HCT116 (cell line): ENCODE measurements around the gene ROMO1. TPM values are rescaled to one million over a fixed set of nuclear protein-coding genes. Genes with fewer than 3 reads are reported as not detected.

Experiments
- ATAC-seq: fragments of 200-7000 bp; cut with Tn5 transposase; 2 replicates; pipeline ENCODE4 v1.9.1; 2020; ENCODE audit warnings: mild to moderate bottlenecking, moderate library complexity
- BruUV-seq: library from RNA; stranded (reverse); fragments of 400-500 nt; replicated peaks from 2 replicates; lab custom pipeline; 2021; lab: Mats Ljungman, UMichigan
- CTCF ChIA-PET: fragments of 300-600 bp; sonication (Branson Sonifier 250); formaldehyde crosslinking; loops from one replicate; lab custom pipeline; 2021; ENCODE audit warnings: antibody characterized with exemption; lab: Charles Lee
- POLR2A ChIA-PET: fragments of 300-600, 350-600 bp; sonication (Branson Sonifier 250); formaldehyde crosslinking; loops from one replicate; lab custom pipeline; 2021; ENCODE audit warnings: antibody characterized with exemption; lab: Charles Lee
- RAD21 ChIA-PET, 2 experiments: fragments of 300-600 bp; sonication (Branson Sonifier 250); formaldehyde crosslinking; loops; one replicate each; lab custom pipeline; 2023; ENCODE audit warnings: low total read pairs in 2 of 2; ENCODE audit not compliant: uncharacterized antibody in 2 of 2, unreplicated experiment in 2 of 2, low non-redundant PET in 1 of 2; lab: Charles Lee
- DNase-seq: peaks from one replicate; pipeline ENCODE4 v3.0.0-alpha.2; 2010; ENCODE audit warnings: low read depth, low spot score
- H2AFZ ChIP-seq: fragments of 200-600 bp; shearing (Covaris generic), sonication (generic); 2 replicates; pipeline ENCODE4 v1.6.1; 2017; ENCODE audit warnings: low read depth, mixed run types, mixed read lengths, antibody characterized with exemption, low read length; ENCODE audit not compliant: poor library complexity, severe bottlenecking
- H3K27ac ChIP-seq: 2 replicates; pipeline ENCODE4 v1.5.1; 2012; ENCODE audit warnings: low read depth, low read length
- H3K27me3 ChIP-seq: fragments of 200-600 bp; sonication (generic); 2 replicates; pipeline ENCODE4 v1.6.1; 2016; ENCODE audit warnings: mixed run types, low read length, mixed read lengths; ENCODE audit not compliant: insufficient read depth
- H3K36me3 ChIP-seq, 2 experiments: fragments of 200-500 bp in 1 of 2; fragments of 200-600 bp in 1 of 2; sonication (Bioruptor generic) in 1 of 2; sonication (generic) in 1 of 2; 2 replicates each; pipeline versions ENCODE4 v1.5.1 to v1.6.1; 2014 to 2016; ENCODE audit warnings: low read length in 2 of 2, inconsistent platforms in 1 of 2, mixed read lengths in 1 of 2, mixed run types in 1 of 2; ENCODE audit not compliant: insufficient read depth in 2 of 2, control insufficient read depth in 1 of 2
- H3K4me1 ChIP-seq, 2 experiments: fragments of 200-600 bp in 1 of 2; sonication (generic) in 1 of 2; 2 replicates each; pipeline versions ENCODE4 v1.5.1 to v1.6.1; 2012 to 2017; ENCODE audit warnings: low read length in 2 of 2, inconsistent platforms in 1 of 2, mild to moderate bottlenecking in 1 of 2, mixed read lengths in 1 of 2, mixed run types in 1 of 2, moderate library complexity in 1 of 2; ENCODE audit not compliant: insufficient read depth in 2 of 2, control insufficient read depth in 1 of 2
- H3K4me2 ChIP-seq: fragments of 200-600 bp; sonication (generic); 2 replicates; pipeline ENCODE4 v1.6.1; 2017; ENCODE audit warnings: mixed run types, low read length, mixed read lengths
- H3K4me3 ChIP-seq, 2 experiments: fragments of 200-600 bp in 1 of 2; sonication (generic) in 1 of 2; replicated peaks in 1 of 2; 2 replicates each; pipeline ENCODE4 v1.5.1; 2011 to 2016; ENCODE audit warnings: low read length in 2 of 2, control low read depth in 1 of 2, low read depth in 1 of 2, mild to moderate bottlenecking in 1 of 2, mixed read lengths in 1 of 2, mixed run types in 1 of 2
- H3K79me2 ChIP-seq: fragments of 200-600 bp; sonication (generic); 2 replicates; pipeline ENCODE4 v1.6.1; 2017; ENCODE audit warnings: mild to moderate bottlenecking, mixed run types, low read length, moderate library complexity, mixed read lengths; ENCODE audit not compliant: insufficient read depth
- H3K9ac ChIP-seq: fragments of 200-600 bp; sonication (generic); 2 replicates; pipeline ENCODE4 v1.6.1; 2016; ENCODE audit warnings: low read length, mixed read lengths
- H3K9me2 ChIP-seq: fragments of 200-600 bp; sonication (generic), shearing (Covaris generic); 2 replicates; pipeline ENCODE4 v1.6.1; 2017; ENCODE audit warnings: mixed run types, mild to moderate bottlenecking, moderate library complexity; ENCODE audit not compliant: insufficient read depth
- H3K9me3 ChIP-seq, 2 experiments: fragments of 200-500 bp in 1 of 2; fragments of 200-600 bp in 1 of 2; sonication (Bioruptor generic) in 1 of 2; sonication (generic) in 1 of 2; 2 replicates each; pipeline ENCODE4 v1.6.1; 2014 to 2017; ENCODE audit warnings: low read length in 2 of 2, mixed read lengths in 2 of 2, inconsistent platforms in 1 of 2, low read depth in 1 of 2, mild to moderate bottlenecking in 1 of 2, mixed run types in 1 of 2, moderate library complexity in 1 of 2; ENCODE audit not compliant: control insufficient read depth in 1 of 2, insufficient read depth in 1 of 2
- H4K20me1 ChIP-seq: fragments of 200-600 bp; sonication (generic), shearing (Covaris generic); 2 replicates; pipeline ENCODE4 v1.6.1; 2017; ENCODE audit warnings: mixed run types, mild to moderate bottlenecking, moderate library complexity; ENCODE audit not compliant: insufficient read depth
- CBX3 ChIP-seq: IDR thresholded peaks from 2 replicates; pipeline ENCODE4 v1.6.1; 2012; ENCODE audit warnings: low read depth
- CEBPB ChIP-seq: IDR thresholded peaks from 2 replicates; pipeline ENCODE4 v1.6.1; 2012; ENCODE audit warnings: low read depth
- CTCF ChIP-seq, 3 experiments: fragments of 200-600 bp in 1 of 3; sonication (generic) in 1 of 3; IDR thresholded peaks in 2 of 3; conservative IDR thresholded peaks in 1 of 3; 2 replicates each; pipeline ENCODE4 v1.5.1; 2012 to 2017; ENCODE audit warnings: low read depth in 2 of 3, low read length in 2 of 3, antibody characterized with exemption in 1 of 3, borderline replicate concordance in 1 of 3, control low read depth in 1 of 3, mild to moderate bottlenecking in 1 of 3, mixed read lengths in 1 of 3, mixed run types in 1 of 3, moderate library complexity in 1 of 3; ENCODE audit not compliant: insufficient read depth in 1 of 3
- EGR1 ChIP-seq: IDR thresholded peaks from 2 replicates; pipeline ENCODE4 v1.6.1; 2012; ENCODE audit warnings: low read depth
- EZH2 ChIP-seq: fragments of 200-600 bp; sonication (generic); IDR thresholded peaks from 2 replicates; pipeline ENCODE4 v1.6.1; 2017; ENCODE audit warnings: antibody characterized with exemption, mixed run types
- JUND ChIP-seq: IDR thresholded peaks from 2 replicates; pipeline ENCODE4 v1.6.1; 2012
- RAD21 ChIP-seq: IDR thresholded peaks from 2 replicates; pipeline ENCODE4 v1.6.1; 2012; ENCODE audit warnings: low read depth, mild to moderate bottlenecking
- SP1 ChIP-seq: IDR thresholded peaks from 2 replicates; pipeline ENCODE4 v1.6.1; 2012; ENCODE audit warnings: low read depth
- ZNF274 ChIP-seq: fragments of 200-500 bp; sonication (Bioruptor generic); IDR thresholded peaks from 2 replicates; pipeline ENCODE4 v1.6.1; 2014; ENCODE audit warnings: mild to moderate bottlenecking, low read depth, low read length, inconsistent platforms
- intact Hi-C: fragments of 100-400 bp; cut with micrococcal nuclease; formaldehyde crosslinking; loops from 2 replicates; pipeline ENCODE4 v1.10.0; 2022
- total RNA-seq: library from RNA; stranded (reverse); gene quantifications from one replicate; pipeline ENCODE4 v1.2.1, GENCODE V29; 2021; ENCODE audit not compliant: unreplicated experiment

The ROMO1 gene
- total RNA-seq, 1 experiment from 2014 or later: 167 TPM

- intact Hi-C loops: no loop called here
- TF ChIP-seq SP1 (no peak), EGR1 (no peak), CEBPB (no peak), CTCF (IDR thresholded peaks at IDR 0.05 in 2 of 3, conservative IDR thresholded peaks at IDR 0.05 in 1 of 3; ENCODE audit: borderline replicate concordance in 1 of 3, insufficient read depth in 1 of 3, low read depth in 2 of 3, low read length in 2 of 3) (no peak), CBX3 (no peak), EZH2 (no peak), JUND (no peak), ZNF274 (no peak), RAD21 (no peak)
- RAD21 ChIA-PET: interaction anchor here in 1 of 2 experiments (0.6 kb wide), 1 partner anchor 415 kb away, joined by 5 read pairs; no protein-coding TSS in a partner anchor
- CTCF ChIA-PET: interaction anchor here (0.6 kb wide), 1 partner anchor 655 kb away, joined by 3 read pairs; no protein-coding TSS in a partner anchor
- no TSS peak for BruUV-seq
- Histone ChIP-seq H3K9ac (no peak overlapping the region), H3K4me3 (no peak overlapping the region), H3K27ac (no peak overlapping the region), H3K9me3 (no peaks in the 10 kb centered on the region), H3K4me1 (no peaks in the 10 kb centered on the region), H3K27me3 (no peaks in the 10 kb centered on the region), H3K9me2 (no peaks in the 10 kb centered on the region), H4K20me1 (peaks cover 58% of the 10 kb centered on the region), H2AFZ (no peak overlapping the region), H3K79me2 (peaks cover 100% of the 10 kb centered on the region), H3K4me2 (no peak overlapping the region), H3K36me3 (peaks cover 91 to 92% of the 10 kb centered on the region in 2 experiments)
- ATAC-seq (no peak), DNase-seq (no peak)
- POLR2A ChIA-PET: interaction anchor here (1.0 to 1.8 kb wide), 4 partner anchors 9 to 13 kb away, joined by 3 to 5 read pairs (median 4); partner anchors contain the start of gene RBM39
Measured at GRCh38 chr20:35729283-35729807, 30.1 kb downstream of the ROMO1 start.
